ENCODE results near the gene IDH3B. TPM values are rescaled to one million over a fixed set of nuclear protein-coding genes. Genes with fewer than 3 reads are reported as not detected.

The IDH3B gene
- polyA plus RNA-seq, 3 donors: 102 to 224 (median 103) TPM

- H3K9me3 Mint-ChIP-seq: peaks cover 7 to 32% (median 23%) of the 10 kb centered on the region in 7 donors
- no peaks in the 10 kb centered on the region for H3K4me1 Mint-ChIP-seq
- no peaks in the 10 kb centered on the region for H3K36me3 ChIP-seq (replicated peaks in 1 of 2; ENCODE audit: control insufficient read depth in 1 of 2, insufficient read depth in 2 of 2, low read length in 2 of 2)
- H3K27ac ChIP-seq (ENCODE audit: low read depth in 1 of 2, low read length in 2 of 2): no peak overlapping the region
- peaks cover 12 to 18% of the 10 kb centered on the region in 2 donors for H3K9me3 ChIP-seq (replicated peaks in 1 of 2; ENCODE audit: control insufficient read depth in 1 of 2, insufficient read depth in 1 of 2, low read length in 2 of 2)
- H2AFZ ChIP-seq (ENCODE audit: insufficient read depth, low read depth, low read length, poor library complexity, severe bottlenecking): no peak overlapping the region
- H3K79me2 ChIP-seq (ENCODE audit: insufficient read depth, low read length): no peaks in the 10 kb centered on the region
- H3K27me3 ChIP-seq (ENCODE audit: control insufficient read depth in 2 of 2, insufficient read depth in 2 of 2, low read length in 2 of 2): peaks cover 0 to 3% of the 10 kb centered on the region in 2 donors
- no peaks in the 10 kb centered on the region for H3K4me1 ChIP-seq (ENCODE audit: control insufficient read depth in 1 of 2, insufficient read depth in 2 of 2, low read length in 2 of 2)
- 96% methylated on average over 3 of the region's 4 CpGs for WGBS (ENCODE audit: insufficient coverage)
- no peak overlapping the region for H3K4me3 Mint-ChIP-seq
- H3K4me3 ChIP-seq (replicated peaks in 1 of 3; ENCODE audit: low read depth in 2 of 3, low read length in 3 of 3): no peak overlapping the region
- no peak overlapping the region for H3K4me2 ChIP-seq (replicated peaks; ENCODE audit: extremely low read depth, low read length, poor library complexity, severe bottlenecking)
- TF ChIP-seq CTCF (IDR thresholded peaks at IDR 0.05): no peak
- peaks cover 3 to 22% (median 3%) of the 10 kb centered on the region in 3 donors for H3K27me3 Mint-ChIP-seq (ENCODE audit: low read depth in 3 of 3)
- H3K9ac ChIP-seq (ENCODE audit: insufficient read depth, low read length, poor library complexity, severe bottlenecking): no peak overlapping the region
- H4K20me1 ChIP-seq (ENCODE audit: insufficient read depth, low read length): no peaks in the 10 kb centered on the region
- no peak overlapping the region for H3K27ac Mint-ChIP-seq
- intact Hi-C loops (cut with micrococcal nuclease): no loop called here
- DNase-seq: no peak
- no peaks in the 10 kb centered on the region for H3K36me3 Mint-ChIP-seq
These were observed 39.8 kb downstream of the IDH3B start for GRCh38 chr20:2624190-2624589.

- Histone ChIP-seq H3K4me1 (ENCODE audit: control insufficient read depth in 1 of 2, insufficient read depth in 2 of 2, low read length in 2 of 2) (no peaks in the 10 kb centered on the region), H3K36me3 (replicated peaks in 1 of 2; ENCODE audit: control insufficient read depth in 1 of 2, insufficient read depth in 2 of 2, low read length in 2 of 2) (no peaks in the 10 kb centered on the region), H2AFZ (ENCODE audit: insufficient read depth, low read depth, low read length, poor library complexity, severe bottlenecking) (no peak overlapping the region), H3K79me2 (ENCODE audit: insufficient read depth, low read length) (no peaks in the 10 kb centered on the region), H3K4me3 (replicated peaks in 1 of 3; ENCODE audit: low read depth in 2 of 3, low read length in 3 of 3) (no peak overlapping the region), H3K27me3 (ENCODE audit: control insufficient read depth in 2 of 2, insufficient read depth in 2 of 2, low read length in 2 of 2) (no peaks in the 10 kb centered on the region), H3K9ac (ENCODE audit: insufficient read depth, low read length, poor library complexity, severe bottlenecking) (no peak overlapping the region), H3K27ac (ENCODE audit: low read depth in 1 of 2, low read length in 2 of 2) (no peak overlapping the region), H4K20me1 (ENCODE audit: insufficient read depth, low read length) (no peaks in the 10 kb centered on the region), H3K4me2 (replicated peaks; ENCODE audit: extremely low read depth, low read length, poor library complexity, severe bottlenecking) (no peak overlapping the region), H3K9me3 (replicated peaks in 1 of 2; ENCODE audit: control insufficient read depth in 1 of 2, insufficient read depth in 1 of 2, low read length in 2 of 2) (no peaks in the 10 kb centered on the region)
- Mint-ChIP-seq H3K27ac (peak overlapping the region in 1 of 7 donors; percentile 3), H3K4me1 (no peaks in the 10 kb centered on the region), H3K9me3 (peaks cover 0 to 12% (median 3%) of the 10 kb centered on the region in 7 donors), H3K36me3 (no peaks in the 10 kb centered on the region), H3K4me3 (peak overlapping the region in 1 of 2 donors; percentile 3), H3K27me3 (ENCODE audit: low read depth in 3 of 3) (peaks cover 11 to 30% (median 11%) of the 10 kb centered on the region in 3 donors)
- DNase-seq: no peak
- no CpG with 5 or more reads among the region's 3 CpGs for WGBS (ENCODE audit: insufficient coverage)
- no peak for TF ChIP-seq CTCF (IDR thresholded peaks at IDR 0.05)
- intact Hi-C loops (cut with micrococcal nuclease): no loop called here
These were observed 43.9 kb downstream of the IDH3B start for GRCh38 chr20:2619961-2620595.

Data from CD14-positive monocyte (primary cell).